Neural cell (in vitro differentiated cells): ENCODE measurements around the gene ETV6. TPM values are rescaled to one million over a fixed set of nuclear protein-coding genes. Genes with fewer than 3 reads are reported as not detected.

ENCODE experiments used
- H2AFZ ChIP-seq: fragments of 200-600, 300-800 bp; sonication (generic), shearing (Covaris generic); 2 replicates; pipeline ENCODE4 v1.6.0; 2014; ENCODE audit warnings: low read depth, mild to moderate bottlenecking, antibody characterized with exemption, low read length, moderate library complexity
- H3F3A ChIP-seq: fragments of 200-600 bp; shearing (Covaris generic); 2 replicates; pipeline ENCODE4 v1.6.1; 2016; ENCODE audit warnings: mild to moderate bottlenecking, moderate library complexity, mixed read lengths, antibody characterized with exemption, low read length; ENCODE audit not compliant: insufficient read depth, poor library complexity, severe bottlenecking
- H3K27ac ChIP-seq: fragments of 200-600, 300-800 bp; sonication (generic), shearing (Covaris generic); 2 replicates; pipeline ENCODE4 v1.5.1; 2014; ENCODE audit warnings: mild to moderate bottlenecking, low read length, moderate library complexity
- H3K27me3 ChIP-seq: fragments of 300-800, 200-600 bp; sonication (generic), shearing (Covaris generic); 2 replicates; pipeline ENCODE4 v1.6.0; 2014; ENCODE audit warnings: mild to moderate bottlenecking, low read depth, low read length, moderate library complexity; ENCODE audit not compliant: insufficient read depth
- H3K36me3 ChIP-seq: fragments of 300-800, 200-600 bp; sonication (generic), shearing (Covaris generic); 2 replicates; pipeline ENCODE4 v1.5.1; 2014; ENCODE audit warnings: mild to moderate bottlenecking, antibody characterized with exemption, low read length, moderate library complexity; ENCODE audit not compliant: insufficient read depth
- H3K4me2 ChIP-seq: fragments of 300-800, 200-600 bp; sonication (generic), shearing (Covaris generic); 2 replicates; pipeline ENCODE4 v1.6.0; 2014; ENCODE audit warnings: mild to moderate bottlenecking, low read length
- H3K4me3 ChIP-seq: fragments of 300-800, 200-600 bp; sonication (generic), shearing (Covaris generic); 2 replicates; pipeline ENCODE4 v1.5.1; 2014; ENCODE audit warnings: mild to moderate bottlenecking, low read length, moderate library complexity
- H3K79me2 ChIP-seq: fragments of 200-600 bp; shearing (Covaris generic); replicated peaks from 2 replicates; pipeline ENCODE4 v1.6.0; 2014; ENCODE audit warnings: mild to moderate bottlenecking, low read length, moderate library complexity; ENCODE audit not compliant: insufficient read depth
- H3K9ac ChIP-seq: fragments of 300-800, 200-600 bp; sonication (generic), shearing (Covaris generic); 2 replicates; pipeline ENCODE4 v1.6.1; 2016; ENCODE audit warnings: mild to moderate bottlenecking, low read length, mixed read lengths
- H3K9me2 ChIP-seq: fragments of 200-600 bp; shearing (Covaris generic); 2 replicates; pipeline ENCODE4 v1.6.1; 2016; ENCODE audit warnings: mild to moderate bottlenecking, low read length, mixed read lengths; ENCODE audit not compliant: insufficient read depth
- H3K9me3 ChIP-seq: fragments of 200-600, 300-800 bp; sonication (generic), shearing (Covaris generic); 2 replicates; pipeline ENCODE4 v1.6.1; 2016; ENCODE audit warnings: mild to moderate bottlenecking, mixed run types, low read length, moderate library complexity, mixed read lengths
- H4K20me1 ChIP-seq: fragments of 200-600 bp; shearing (Covaris generic); 2 replicates; pipeline ENCODE4 v1.6.1; 2016; ENCODE audit warnings: mild to moderate bottlenecking, mixed run types; ENCODE audit not compliant: insufficient read depth
- CTCF ChIP-seq: fragments of 450-650 bp; IDR thresholded peaks from 2 replicates; pipeline ENCODE4 v1.5.1; 2014; ENCODE audit warnings: antibody characterized with exemption, mild to moderate bottlenecking, moderate library complexity; ENCODE audit not compliant: poor library complexity, severe bottlenecking
- EP300 ChIP-seq: fragments of 450-650 bp; conservative IDR thresholded peaks from 2 replicates; pipeline ENCODE4 v1.6.1; 2014; ENCODE audit warnings: antibody characterized with exemption, mild to moderate bottlenecking, moderate library complexity; ENCODE audit not compliant: poor library complexity, severe bottlenecking
- EZH2 ChIP-seq: fragments of 200-600, 300-800 bp; shearing (Covaris generic), sonication (generic); IDR thresholded peaks from 2 replicates; pipeline ENCODE4 v1.6.1; 2014; ENCODE audit warnings: antibody characterized with exemption, low read length, borderline replicate concordance, mild to moderate bottlenecking; ENCODE audit not compliant: insufficient read depth, poor library complexity, severe bottlenecking
- MXI1 ChIP-seq: fragments of 450-650 bp; conservative IDR thresholded peaks from 2 replicates; pipeline ENCODE4 v1.6.1; 2014; ENCODE audit warnings: antibody characterized with exemption, mild to moderate bottlenecking; ENCODE audit not compliant: poor library complexity, severe bottlenecking
- POLR2AphosphoS5 ChIP-seq: IDR thresholded peaks from 2 replicates; pipeline ENCODE4 v1.6.1; 2012
- RAD21 ChIP-seq: fragments of 450-650 bp; conservative IDR thresholded peaks from 2 replicates; pipeline ENCODE4 v1.6.1; 2014; ENCODE audit warnings: antibody characterized with exemption, mild to moderate bottlenecking, moderate library complexity
- REST ChIP-seq: IDR thresholded peaks from 2 replicates; pipeline ENCODE4 v1.6.1; 2012; ENCODE audit warnings: borderline replicate concordance
- SMC3 ChIP-seq: fragments of 450-650 bp; conservative IDR thresholded peaks from 2 replicates; pipeline ENCODE4 v1.6.1; 2014; ENCODE audit warnings: antibody characterized with exemption, mild to moderate bottlenecking, moderate library complexity; ENCODE audit not compliant: poor library complexity
- TAF1 ChIP-seq: IDR thresholded peaks from 2 replicates; pipeline ENCODE4 v1.6.1; 2012; ENCODE audit warnings: low read depth
- polyA plus RNA-seq: library from polyadenylated mRNA; depleted of rRNA; stranded (reverse); fragments of >200 nt; gene quantifications from 2 replicates; pipeline ENCODE4 v1.2.3, GENCODE V29; 2014

Gene ETV6
- polyA plus RNA-seq, 1 donor from 2014 or later, result 1.6 TPM

- Histone ChIP-seq H3K79me2 (no peaks in the 10 kb centered on the region), H3K4me2 (no peak overlapping the region), H3K36me3 (no peaks in the 10 kb centered on the region), H3K9me3 (no peaks in the 10 kb centered on the region), H4K20me1 (no peaks in the 10 kb centered on the region), H3K27me3 (no peaks in the 10 kb centered on the region), H3K4me3 (no peak overlapping the region), H3K9me2 (no peaks in the 10 kb centered on the region), H3K27ac (no peak overlapping the region), H2AFZ (no peak overlapping the region), H3K9ac (no peak overlapping the region), H3F3A (no peaks in the 10 kb centered on the region)
- TF ChIP-seq CTCF (no peak), REST (no peak), MXI1 (no peak)
Observed at GRCh38 chr12:11687528-11687927, 38.1 kb downstream of the ETV6 start.

- no peak overlapping the region for H3K4me2 ChIP-seq
- H3K27ac ChIP-seq, result no peak overlapping the region
- H2AFZ ChIP-seq, result no peak overlapping the region
- H3K4me3 ChIP-seq, result no peak overlapping the region
- no peaks in the 10 kb centered on the region for H4K20me1 ChIP-seq
- no peaks in the 10 kb centered on the region for H3K27me3 ChIP-seq
- no peaks in the 10 kb centered on the region for H3K9me3 ChIP-seq
- H3K36me3 ChIP-seq, result no peaks in the 10 kb centered on the region
- TF ChIP-seq POLR2AphosphoS5, result no peak
- TF ChIP-seq TAF1, result no peak
- no peak for TF ChIP-seq RAD21
- TF ChIP-seq MXI1, result no peak
- TF ChIP-seq EP300, result no peak
- TF ChIP-seq SMC3, result no peak
- no peak for TF ChIP-seq EZH2
- no peak for TF ChIP-seq CTCF
- no peak for TF ChIP-seq REST
- H3F3A ChIP-seq, result no peaks in the 10 kb centered on the region
- no peaks in the 10 kb centered on the region for H3K9me2 ChIP-seq
- H3K79me2 ChIP-seq, result no peaks in the 10 kb centered on the region
- H3K9ac ChIP-seq, result no peak overlapping the region
Observed at GRCh38 chr12:11688379-11688778, 38.9 kb downstream of the ETV6 start.
